ENCODE measurements around the gene ARID1B.

Gene ARID1B

DNA sequence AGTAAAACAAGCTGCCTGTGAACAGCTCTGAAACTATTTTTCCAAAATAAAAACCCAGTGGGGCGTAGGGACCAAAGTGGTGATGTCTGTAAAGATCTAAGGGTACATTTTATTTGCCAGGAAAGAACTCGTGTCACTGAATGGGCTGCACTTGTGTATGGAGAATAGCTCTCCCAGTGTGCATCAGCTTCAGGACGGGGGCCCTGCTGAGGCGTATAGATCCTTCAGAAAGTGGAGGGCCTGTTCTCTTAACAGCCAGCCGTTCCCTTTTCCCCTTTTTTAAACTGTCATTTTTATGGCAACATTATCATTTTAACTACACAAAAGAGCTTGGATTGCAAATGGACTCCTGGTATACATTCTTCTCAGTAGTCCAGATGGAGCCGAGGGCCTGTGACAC is 408.8 kb downstream of the ARID1B start:
- DNase-seq (ENCODE audit: low spot score): no peak

DNA sequence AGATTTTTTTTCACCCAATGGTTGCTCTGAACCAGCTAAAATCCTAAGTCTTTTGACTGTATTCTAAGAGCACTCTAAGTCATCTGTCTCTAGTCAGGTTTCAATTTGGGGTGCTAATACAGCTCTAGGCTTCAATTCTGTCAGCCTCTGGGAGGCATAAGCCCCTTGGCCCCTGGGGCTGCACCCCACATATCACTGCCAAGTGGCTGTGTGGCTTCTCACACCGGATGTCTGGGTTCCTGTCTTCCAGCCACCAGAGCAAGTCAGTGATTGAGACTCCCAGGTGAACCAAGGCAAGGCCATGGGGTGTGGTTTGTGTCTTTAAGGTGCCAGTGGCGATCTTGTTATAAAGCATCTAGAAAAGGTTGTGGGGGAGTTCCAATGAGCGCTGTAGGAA is 409.6 kb downstream of the ARID1B start:
- no peak for DNase-seq (ENCODE audit: low spot score)

DNA sequence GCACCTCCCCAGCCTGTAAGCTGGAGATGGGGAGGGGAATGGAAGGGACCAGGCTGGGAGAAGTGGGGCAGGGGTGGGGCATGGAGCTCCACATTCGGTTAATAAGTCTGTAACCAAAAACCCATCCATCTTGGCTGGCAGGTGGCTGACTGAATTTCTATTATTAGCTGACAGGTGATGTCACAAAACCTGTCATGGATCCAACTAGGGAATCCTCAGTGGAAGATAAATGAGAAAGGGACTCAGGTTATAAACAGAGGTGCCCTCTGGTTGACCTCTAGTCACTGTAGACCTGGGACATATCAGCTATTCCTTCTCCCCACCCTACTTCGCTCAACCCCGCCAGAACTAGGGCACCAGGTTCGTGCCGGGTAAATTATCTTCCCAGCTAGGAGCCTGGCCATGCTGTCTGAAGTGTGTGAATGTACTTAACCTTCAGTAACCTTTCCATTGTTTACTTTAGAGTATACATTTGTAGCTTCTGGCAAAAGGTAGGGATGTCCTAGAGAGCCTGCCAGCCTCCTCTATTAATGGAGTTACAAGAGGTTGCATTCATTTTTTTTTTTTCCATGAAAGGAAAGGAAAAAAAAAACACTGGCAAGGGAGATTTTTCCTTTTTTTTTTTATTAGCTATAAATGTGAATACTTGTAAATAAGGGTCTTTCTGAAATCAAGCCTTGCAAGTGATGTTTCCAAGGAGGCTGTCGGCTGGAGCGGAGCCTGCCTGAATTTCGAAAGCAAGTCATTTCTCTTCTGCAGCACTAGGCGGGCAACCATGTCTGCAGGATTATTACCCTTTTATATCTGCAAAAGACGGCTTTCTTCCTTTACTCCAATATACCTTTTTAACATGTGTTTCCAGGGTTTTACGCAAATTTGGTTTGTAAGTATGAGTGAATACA is 410.3 kb downstream of the ARID1B start:
- DNase-seq (ENCODE audit: low spot score): no peak

DNA sequence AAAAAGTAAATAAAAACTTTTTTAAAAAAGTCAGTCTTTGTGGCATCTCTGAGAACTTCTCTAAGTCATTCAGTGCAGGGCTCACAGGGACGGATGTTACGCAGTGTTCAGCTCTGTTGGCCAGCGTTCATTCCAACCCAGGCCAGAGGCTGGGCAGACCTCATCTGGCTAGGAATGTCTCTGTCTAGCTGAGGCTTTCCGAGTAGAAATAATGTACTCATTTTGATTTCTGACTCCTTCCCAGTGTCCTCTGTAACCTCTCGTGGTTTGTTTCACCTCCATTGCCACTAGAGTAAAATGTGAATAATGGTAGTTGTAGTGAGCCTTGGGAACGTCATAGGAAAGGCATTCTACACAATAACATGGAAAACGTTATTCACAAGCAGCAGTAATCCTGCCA is 411.0 kb downstream of the ARID1B start:
- DNase-seq (ENCODE audit: low spot score): no peak

DNA sequence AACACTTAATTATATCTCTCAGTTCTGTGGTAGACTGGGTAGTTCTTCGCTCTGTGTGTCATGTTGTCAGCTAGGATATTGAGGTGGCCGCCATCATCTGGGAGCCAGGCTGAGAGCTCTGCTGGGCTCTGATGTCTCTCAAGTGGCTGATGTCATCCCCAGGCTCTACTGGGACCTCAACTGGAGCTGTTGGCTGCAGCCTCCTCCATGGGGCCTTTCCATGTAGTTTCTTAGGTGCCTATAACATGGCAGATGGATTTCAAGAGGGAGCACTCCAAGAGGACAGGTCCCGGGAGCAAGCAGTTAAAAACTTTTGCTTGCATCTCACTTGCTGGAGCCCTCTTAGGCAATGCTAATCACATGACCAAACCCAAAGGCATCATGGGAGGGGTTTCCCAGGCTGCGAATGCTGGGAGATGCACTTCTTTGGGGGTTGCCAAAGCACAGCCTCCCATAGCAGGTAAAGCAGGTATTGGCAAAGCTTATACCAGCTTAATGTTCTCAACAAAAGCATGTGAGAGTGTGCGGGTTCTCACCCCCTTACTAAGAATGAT is 416.3 kb downstream of the ARID1B start:
- DNase-seq (ENCODE audit: low spot score): no peak

DNA sequence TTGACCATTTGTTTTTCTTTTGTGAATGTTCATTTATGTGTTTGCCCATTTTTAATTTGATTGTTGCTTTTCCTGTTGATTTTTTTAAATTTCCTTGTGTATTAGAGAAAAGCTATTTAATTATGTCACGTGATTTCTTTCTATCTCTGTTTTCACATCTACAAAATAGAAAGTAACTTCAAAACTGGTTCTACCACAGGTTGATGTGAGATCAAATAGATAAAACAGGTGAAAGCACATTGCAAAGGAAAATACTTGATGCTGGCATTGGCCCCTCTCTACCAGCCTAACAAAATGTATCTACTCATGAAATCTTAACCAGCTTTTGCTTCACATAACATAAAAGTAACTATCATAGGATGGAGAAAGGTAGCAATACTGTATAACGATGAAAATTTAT is 416.9 kb downstream of the ARID1B start:
- DNase-seq (ENCODE audit: low spot score): no peak

DNA sequence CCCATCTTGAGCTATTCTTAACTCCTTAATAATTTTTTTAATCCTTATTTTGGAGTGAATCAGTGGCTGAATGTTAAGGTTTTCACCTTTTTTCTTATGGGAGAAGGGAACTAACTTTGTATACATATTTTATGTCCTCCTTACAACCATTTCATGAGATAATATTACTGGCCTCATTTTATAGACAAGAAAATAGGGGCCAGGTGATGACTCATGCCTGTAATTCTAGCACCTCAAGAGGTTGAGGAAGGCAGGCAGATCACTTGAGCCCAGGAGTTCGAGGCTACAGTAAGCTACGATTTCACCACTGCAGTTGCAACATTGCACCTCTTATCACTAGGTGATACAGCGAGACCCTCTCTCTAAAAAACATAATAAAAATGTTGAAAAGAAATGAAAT is 417.5 kb downstream of the ARID1B start:
- DNase-seq (ENCODE audit: low spot score): no peak

DNA sequence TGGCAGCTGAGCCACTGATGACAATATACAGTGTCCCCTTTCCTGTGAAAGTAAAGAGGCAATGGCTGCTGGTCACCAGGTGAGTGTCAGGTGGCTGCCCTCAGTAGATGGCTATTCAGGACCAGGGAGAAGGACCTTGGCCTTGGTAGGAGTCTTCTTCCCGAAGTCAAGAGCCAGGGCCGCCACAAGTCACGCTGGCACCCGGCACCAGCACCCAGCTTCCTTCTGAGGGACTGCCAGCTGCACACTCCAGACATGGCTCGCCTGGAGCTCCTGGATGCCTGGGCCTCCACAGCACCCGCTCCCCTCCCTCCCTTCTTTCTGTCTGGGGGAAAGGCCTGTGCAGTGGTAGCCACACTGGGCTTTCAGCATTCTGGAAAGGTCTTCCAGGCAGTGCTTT is 419.2 kb downstream of the ARID1B start:
- no peak for DNase-seq (ENCODE audit: low spot score)

DNA sequence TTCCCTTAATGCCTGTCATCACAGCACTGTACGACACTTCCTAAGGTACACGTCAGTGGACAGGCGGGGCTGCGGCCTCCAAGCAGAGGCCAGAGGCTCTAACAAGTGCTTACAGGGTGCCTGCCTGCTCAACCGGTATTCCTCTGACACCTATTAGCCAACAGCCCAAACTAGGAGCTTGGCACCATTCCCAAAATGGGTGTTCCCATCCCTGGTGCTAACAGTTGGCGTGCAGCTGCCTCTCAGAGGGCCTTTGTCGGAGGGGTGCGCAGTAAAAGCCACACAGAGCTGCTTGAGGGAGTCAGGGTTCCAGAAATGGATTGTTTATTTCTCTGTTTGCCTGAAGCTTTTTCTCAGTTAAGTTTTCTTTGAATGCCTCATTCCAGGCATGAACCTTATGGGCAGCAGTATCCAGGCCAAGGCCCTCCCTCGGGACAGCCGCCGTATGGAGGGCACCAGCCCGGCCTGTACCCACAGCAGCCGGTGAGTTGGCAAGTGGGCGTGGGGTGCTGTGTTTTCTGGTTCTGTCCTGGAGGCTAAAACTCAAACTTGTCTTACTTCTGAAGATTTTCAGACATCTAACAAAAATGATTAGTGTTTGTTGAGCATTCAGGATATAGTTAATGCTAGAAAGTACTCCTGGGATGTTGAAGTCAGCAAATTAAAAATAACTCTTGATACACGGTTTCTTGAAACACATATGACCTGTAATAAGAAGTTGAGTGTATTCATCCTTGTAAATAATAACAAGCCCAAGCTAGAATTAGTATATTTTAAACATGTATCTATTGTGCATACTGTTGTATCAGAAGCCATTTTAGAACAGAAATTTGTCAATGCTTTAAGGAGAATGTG is 421.5 kb downstream of the ARID1B start:
- no peak for DNase-seq (ENCODE audit: low spot score)

DNA sequence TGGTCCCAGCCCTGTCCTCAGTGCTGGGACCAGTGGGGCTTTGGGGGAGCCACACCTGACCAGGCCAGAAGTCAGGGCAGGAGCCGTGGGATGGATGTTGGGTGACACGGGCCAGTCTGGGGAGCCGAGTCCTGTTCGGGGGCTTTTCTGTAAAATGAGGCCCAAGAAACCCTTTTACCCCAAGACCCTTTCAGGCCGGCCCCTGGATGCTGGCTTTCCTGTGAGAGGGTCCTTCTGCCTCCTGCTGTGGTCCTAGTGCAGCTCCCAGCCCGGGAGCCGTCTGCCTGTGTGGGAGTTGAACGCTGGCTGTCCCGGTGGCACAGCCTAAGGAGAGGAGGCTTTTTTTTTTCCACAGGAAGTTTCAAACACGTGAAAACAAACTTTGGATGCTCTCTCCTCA is 422.9 kb downstream of the ARID1B start:
- DNase-seq (ENCODE audit: low spot score): no peak

DNA sequence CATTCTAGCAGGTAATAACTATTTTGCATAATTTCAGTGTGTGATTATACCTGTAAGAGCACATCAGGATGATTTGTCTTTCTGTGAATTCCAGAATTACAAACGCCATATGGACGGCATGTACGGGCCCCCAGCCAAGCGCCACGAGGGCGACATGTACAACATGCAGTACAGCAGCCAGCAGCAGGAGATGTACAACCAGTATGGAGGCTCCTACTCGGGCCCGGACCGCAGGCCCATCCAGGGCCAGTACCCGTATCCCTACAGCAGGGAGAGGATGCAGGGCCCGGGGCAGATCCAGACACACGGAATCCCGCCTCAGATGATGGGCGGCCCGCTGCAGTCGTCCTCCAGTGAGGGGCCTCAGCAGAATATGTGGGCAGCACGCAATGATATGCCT is 423.4 kb downstream of the ARID1B start:
- DNase-seq (ENCODE audit: low spot score): no peak

DNA sequence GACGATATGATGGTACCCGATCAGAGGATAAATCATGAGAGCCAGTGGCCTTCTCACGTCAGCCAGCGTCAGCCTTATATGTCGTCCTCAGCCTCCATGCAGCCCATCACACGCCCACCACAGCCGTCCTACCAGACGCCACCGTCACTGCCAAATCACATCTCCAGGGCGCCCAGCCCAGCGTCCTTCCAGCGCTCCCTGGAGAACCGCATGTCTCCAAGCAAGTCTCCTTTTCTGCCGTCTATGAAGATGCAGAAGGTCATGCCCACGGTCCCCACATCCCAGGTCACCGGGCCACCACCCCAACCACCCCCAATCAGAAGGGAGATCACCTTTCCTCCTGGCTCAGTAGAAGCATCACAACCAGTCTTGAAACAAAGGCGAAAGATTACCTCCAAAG is 423.9 kb downstream of the ARID1B start:
- no peak for DNase-seq (ENCODE audit: low spot score)

DNA sequence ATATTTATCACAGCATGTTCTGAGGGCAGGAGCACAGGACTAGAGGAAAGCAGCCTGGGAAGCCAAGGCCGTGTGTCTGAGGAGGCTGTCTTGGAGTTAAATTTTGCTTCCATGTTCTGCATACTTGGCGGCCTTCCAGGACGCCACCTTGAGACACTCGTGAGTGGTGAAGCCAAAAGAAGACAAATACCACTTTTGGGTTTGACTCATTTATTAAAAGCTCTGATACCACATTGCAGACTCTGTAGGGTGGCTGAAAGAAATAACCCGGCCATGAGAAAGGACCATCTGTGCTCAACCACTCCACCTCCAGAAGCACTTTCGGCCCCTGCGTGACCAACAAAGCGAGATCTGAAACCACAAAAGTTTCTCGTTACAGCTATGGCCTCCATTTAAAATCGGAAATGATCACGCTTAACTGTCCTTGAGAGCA is 426.1 kb downstream of the ARID1B start:
- no peak for DNase-seq (ENCODE audit: low spot score)

DNA sequence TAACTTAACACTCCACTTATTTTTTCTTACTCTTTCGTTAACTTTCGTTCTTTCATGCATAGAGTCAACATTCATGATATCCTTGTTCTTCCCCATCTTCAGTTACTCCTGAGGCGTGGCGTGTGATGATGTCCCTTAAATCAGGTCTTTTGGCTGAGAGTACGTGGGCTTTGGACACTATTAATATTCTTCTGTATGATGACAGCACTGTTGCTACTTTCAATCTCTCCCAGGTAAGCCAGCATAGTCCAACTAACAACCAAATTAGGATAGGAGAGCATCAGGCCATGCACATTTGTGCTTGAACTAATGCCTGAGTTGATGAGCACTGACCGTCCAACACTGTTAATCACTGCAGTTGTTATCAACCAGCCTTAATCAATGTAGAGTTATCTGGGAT is 426.6 kb downstream of the ARID1B start:
- no peak for DNase-seq (ENCODE audit: low spot score)

DNA sequence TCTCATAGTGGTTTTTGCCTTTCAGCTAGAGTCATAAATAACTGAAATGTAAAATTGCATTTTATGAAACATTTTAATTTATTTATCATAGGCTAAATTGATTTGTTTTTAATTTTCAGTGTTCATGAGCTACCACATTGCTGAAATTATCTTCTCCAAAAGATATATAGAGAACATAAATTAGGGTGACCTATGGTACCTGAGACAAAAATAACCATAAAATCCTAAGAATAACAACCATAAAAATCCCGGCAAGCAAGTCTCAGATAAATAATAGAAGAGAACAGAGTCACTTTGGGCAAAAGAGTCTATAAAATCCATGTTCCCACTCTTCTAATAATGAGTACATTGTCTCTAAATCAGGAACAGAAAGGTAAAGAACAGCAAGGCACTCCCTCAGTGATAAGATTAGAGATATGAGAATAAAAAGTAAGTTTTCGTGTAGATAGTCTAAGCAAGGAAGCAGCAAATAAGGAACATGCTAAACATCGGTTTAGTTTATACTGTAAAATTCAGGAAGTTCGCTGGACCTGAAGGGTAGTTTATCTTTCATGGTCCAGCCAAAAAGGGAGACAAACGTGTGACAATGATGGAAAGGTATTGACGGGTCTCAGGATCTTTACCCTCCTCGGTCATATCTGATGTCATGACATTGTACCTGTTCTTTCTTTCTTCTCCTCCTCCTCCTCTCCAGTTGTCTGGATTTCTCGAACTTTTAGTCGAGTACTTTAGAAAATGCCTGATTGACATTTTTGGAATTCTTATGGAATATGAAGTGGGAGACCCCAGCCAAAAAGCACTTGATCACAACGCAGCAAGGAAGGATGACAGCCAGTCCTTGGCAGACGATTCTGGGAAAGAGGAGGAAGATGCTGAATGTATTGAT is 428.5 kb downstream of the ARID1B start:
- DNase-seq (ENCODE audit: low spot score): no peak

DNA sequence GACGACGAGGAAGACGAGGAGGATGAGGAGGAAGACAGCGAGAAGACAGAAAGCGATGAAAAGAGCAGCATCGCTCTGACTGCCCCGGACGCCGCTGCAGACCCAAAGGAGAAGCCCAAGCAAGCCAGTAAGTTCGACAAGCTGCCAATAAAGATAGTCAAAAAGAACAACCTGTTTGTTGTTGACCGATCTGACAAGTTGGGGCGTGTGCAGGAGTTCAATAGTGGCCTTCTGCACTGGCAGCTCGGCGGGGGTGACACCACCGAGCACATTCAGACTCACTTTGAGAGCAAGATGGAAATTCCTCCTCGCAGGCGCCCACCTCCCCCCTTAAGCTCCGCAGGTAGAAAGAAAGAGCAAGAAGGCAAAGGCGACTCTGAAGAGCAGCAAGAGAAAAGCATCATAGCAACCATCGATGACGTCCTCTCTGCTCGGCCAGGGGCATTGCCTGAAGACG is 429.2 kb downstream of the ARID1B start:
- DNase-seq (ENCODE audit: low spot score): no peak

DNA sequence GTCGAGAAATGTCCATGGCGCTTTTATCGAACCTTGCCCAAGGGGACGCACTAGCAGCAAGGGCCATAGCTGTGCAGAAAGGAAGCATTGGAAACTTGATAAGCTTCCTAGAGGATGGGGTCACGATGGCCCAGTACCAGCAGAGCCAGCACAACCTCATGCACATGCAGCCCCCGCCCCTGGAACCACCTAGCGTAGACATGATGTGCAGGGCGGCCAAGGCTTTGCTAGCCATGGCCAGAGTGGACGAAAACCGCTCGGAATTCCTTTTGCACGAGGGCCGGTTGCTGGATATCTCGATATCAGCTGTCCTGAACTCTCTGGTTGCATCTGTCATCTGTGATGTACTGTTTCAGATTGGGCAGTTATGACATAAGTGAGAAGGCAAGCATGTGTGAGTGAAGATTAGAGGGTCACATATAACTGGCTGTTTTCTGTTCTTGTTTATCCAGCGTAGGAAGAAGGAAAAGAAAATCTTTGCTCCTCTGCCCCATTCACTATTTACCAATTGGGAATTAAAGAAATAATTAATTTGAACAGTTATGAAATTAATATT is 430.4 kb downstream of the ARID1B start:
- no peak for DNase-seq (ENCODE audit: low spot score)

DNA sequence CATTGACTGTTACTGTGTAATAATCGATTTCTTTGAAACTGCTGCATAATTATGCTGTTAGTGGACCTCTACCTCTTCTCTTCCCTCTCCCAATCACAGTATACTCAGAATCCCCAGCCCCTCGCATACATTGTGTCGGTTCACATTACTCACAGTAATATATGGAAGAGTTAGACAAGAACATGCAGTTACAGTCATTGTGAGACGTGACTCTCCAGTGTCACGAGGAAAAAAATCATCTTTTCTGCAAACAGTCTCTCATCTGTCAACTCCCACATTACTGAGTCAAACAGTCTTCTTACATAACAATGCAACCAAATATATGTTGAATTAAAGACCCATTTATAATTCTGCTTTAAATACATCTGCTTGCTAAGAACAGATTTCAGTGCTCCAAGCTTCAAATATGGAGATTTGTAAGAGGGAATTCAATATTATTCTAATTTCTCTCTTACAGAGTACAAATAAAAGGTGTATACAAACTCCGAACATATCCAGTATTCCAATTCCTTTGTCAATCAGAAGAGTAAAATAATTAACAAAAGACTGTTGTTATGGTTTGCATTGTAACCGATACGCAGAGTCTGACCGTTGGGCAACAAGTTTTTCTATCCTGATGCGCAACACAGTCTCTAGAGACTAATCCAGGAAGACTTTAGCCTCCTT is 432.8 kb downstream of the ARID1B start:
- no peak for DNase-seq (ENCODE audit: low spot score)

DNA sequence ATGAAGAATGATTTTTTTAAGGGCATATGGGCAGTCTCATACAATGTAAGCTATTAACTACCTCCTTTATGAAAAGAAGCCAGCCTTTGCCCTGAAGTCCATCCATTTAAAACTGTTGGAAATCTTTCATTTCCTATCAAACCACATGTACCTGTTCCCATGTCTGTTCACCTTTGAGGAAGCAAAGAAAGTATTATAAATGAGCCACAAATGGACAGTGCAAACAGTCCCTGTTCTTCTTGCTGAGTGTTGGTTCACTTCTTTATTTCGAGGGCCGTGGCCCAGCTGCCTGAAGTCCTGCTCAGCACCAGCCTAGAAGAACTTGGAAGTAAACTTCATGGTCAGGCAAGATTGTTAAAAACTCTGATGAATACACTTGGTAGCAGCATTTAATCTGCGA is 433.8 kb downstream of the ARID1B start:
- DNase-seq (ENCODE audit: low spot score): no peak

DNA sequence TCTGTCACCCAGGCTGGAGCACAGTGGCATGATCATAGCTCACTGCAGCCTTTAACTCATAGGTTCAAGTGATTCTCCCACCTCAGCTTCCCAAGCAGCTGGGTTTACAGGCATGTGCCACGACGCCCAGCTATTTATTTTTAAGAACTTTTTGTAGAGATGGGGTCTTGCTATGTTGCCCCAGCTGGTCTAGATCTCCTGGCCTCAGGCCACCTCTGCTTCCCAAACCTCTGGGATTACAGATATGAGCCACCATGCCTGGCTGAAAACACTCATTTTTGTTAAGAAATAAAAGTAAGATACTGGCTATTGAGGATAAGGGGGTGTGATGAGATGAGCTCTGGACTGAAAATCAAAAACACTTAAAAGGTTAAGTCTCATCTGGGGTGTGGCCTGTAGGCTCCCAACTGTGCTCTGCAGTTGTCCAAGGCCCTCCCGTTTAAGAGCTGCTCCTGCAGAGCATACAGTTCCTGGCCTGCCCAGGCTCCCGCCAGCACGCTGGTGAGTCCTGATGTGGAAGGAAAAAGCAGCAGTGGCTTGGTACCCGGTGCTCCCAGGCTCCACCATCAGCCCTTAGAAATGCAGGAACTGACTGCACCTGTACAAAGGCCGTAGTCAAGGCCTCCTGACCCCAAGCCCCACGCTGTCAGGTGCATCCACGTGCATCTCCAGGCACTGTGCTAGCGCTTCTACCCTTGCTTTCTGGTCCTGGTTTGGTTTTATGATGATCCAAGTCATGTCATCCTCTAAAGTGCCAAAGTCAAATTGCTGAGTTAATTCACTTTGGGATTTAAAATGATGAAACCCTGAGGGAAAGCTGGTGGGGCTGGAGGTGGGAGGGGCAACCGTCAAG is 434.7 kb downstream of the ARID1B start:
- DNase-seq (ENCODE audit: low spot score): no peak

All from SW480 (cell line).